Brain microvascular endothelial cell (primary cell): ENCODE measurements around the gene TBX21.

Experiments
- DNase-seq: peaks from one replicate; pipeline ENCODE4 v3.0.0-alpha.2; 2020
- H3K27ac ChIP-seq: fragments of 250-450 bp; sonication (Bioruptor Pico); 2 replicates; pipeline ENCODE4 v1.5.1; 2020; ENCODE audit warnings: mild to moderate bottlenecking, moderate library complexity
- H3K27me3 ChIP-seq: fragments of 250-450 bp; sonication (Bioruptor Pico); replicated peaks from 2 replicates; pipeline ENCODE4 v1.5.1; 2020; ENCODE audit warnings: mild to moderate bottlenecking
- H3K36me3 ChIP-seq: fragments of 250-450 bp; sonication (Bioruptor Pico); replicated peaks from 2 replicates; pipeline ENCODE4 v1.5.1; 2020; ENCODE audit warnings: mild to moderate bottlenecking
- H3K4me3 ChIP-seq: 2 replicates; pipeline ENCODE4 v1.5.1; 2011; ENCODE audit warnings: low read depth, mild to moderate bottlenecking, control low read depth, low read length, moderate library complexity
- CTCF ChIP-seq: IDR thresholded peaks from 2 replicates; pipeline ENCODE4 v1.5.1; 2011; ENCODE audit warnings: low read depth, mild to moderate bottlenecking, moderate library complexity, low read length, control low read depth, inconsistent platforms; ENCODE audit errors: missing control alignments
- in situ Hi-C: cut with HindIII; loops from 2 replicates; pipeline ENCODE4 v1.10.0; 2017; ENCODE audit warnings: low sequenced_read_pairs, low pct_ligation_motif_present

TBX21 gene

GRCh38 chr17:47709594-47709993 is 23.4 kb upstream of the TBX21 start:
- in situ Hi-C loops, result no loop called here
- peaks cover 65% of the 10 kb centered on the region for H3K27me3 ChIP-seq
- TF ChIP-seq CTCF, result no peak

GRCh38 chr17:47711366-47712099 is 21.5 kb upstream of the TBX21 start:
- no peak for DNase-seq

More at GRCh38 chr17:47709594-47709993, 23.4 kb upstream of the TBX21 start:
- no peak overlapping the region for H3K4me3 ChIP-seq
- no peak for DNase-seq
- no peaks in the 10 kb centered on the region for H3K36me3 ChIP-seq
- H3K27ac ChIP-seq, result no peak overlapping the region

GRCh38 chr17:47712330-47713023 is 20.6 kb upstream of the TBX21 start:
- Histone ChIP-seq H3K36me3 (no peaks in the 10 kb centered on the region), H3K27ac (no peak overlapping the region), H3K4me3 (no peak overlapping the region), H3K27me3 (peaks cover 74% of the 10 kb centered on the region)
- no peak for DNase-seq
- TF ChIP-seq CTCF, result no peak
- in situ Hi-C loops, result no loop called here

More at GRCh38 chr17:47711366-47712099, 21.5 kb upstream of the TBX21 start:
- Histone ChIP-seq H3K27me3 (peaks cover 73% of the 10 kb centered on the region), H3K27ac (no peak overlapping the region), H3K36me3 (no peaks in the 10 kb centered on the region), H3K4me3 (no peak overlapping the region)
- in situ Hi-C loops, result no loop called here
- TF ChIP-seq CTCF, result no peak

GRCh38 chr17:47713980-47714700 is 18.9 kb upstream of the TBX21 start:
- Histone ChIP-seq H3K27me3 (peaks cover 79% of the 10 kb centered on the region), H3K36me3 (no peaks in the 10 kb centered on the region), H3K27ac (no peak overlapping the region), H3K4me3 (no peak overlapping the region)
- no peak for TF ChIP-seq CTCF
- in situ Hi-C loops, result no loop called here
- DNase-seq, result no peak

GRCh38 chr17:47714773-47715396 is 18.2 kb upstream of the TBX21 start:
- no peak for DNase-seq
- no peak overlapping the region for H3K27ac ChIP-seq
- in situ Hi-C loops, result no loop called here
- TF ChIP-seq CTCF, result no peak
- no peak overlapping the region for H3K4me3 ChIP-seq
- H3K27me3 ChIP-seq, result peaks cover 77% of the 10 kb centered on the region
- no peaks in the 10 kb centered on the region for H3K36me3 ChIP-seq
